HepG2 (cell line): ENCODE results near the gene EPHA2.

Experiments used
- ATF3 ChIP-seq: sonication (generic); formaldehyde crosslinking; IDR thresholded peaks from 2 replicates; pipeline ENCODE4 v1.4.0; 2020; ENCODE audit warnings: missing genetic modification reagents
- FIP1L1 ChIP-seq: fragments of 200-400 bp; formaldehyde crosslinking; IDR thresholded peaks from 2 replicates; pipeline ENCODE4 v1.6.1; 2018; ENCODE audit warnings: low read depth, mild to moderate bottlenecking, low read length, moderate library complexity, borderline replicate concordance; ENCODE audit not compliant: insufficient read depth
- FOXA1 ChIP-seq, 2 experiments: fragments of 450-650 bp in 1 of 2; sonication (generic) in 1 of 2; formaldehyde crosslinking in 1 of 2; IDR thresholded peaks; 2 replicates each; pipeline versions ENCODE4 v1.4.0 to v1.6.1; 2016 to 2020; ENCODE audit warnings: missing genetic modification reagents in 1 of 2
- SP1 ChIP-seq, 2 experiments: fragments of 450-650 bp in 1 of 2; sonication (generic) in 1 of 2; formaldehyde crosslinking in 1 of 2; IDR thresholded peaks; 2 replicates each; pipeline versions ENCODE4 v1.4.0 to v1.6.1; 2016 to 2020; ENCODE audit warnings: missing genetic modification reagents in 1 of 2
- SRF ChIP-seq: IDR thresholded peaks from 2 replicates; pipeline ENCODE4 v1.6.1; 2011; ENCODE audit warnings: mild to moderate bottlenecking, low read depth, low read length, moderate library complexity
- ZNF30 ChIP-seq: sonication (generic); formaldehyde crosslinking; IDR thresholded peaks from 2 replicates; pipeline ENCODE4 v1.5.0; 2020; ENCODE audit warnings: mild to moderate bottlenecking, missing genetic modification reagents

GRCh38 chr1:16189921-16190621 lies 34.2 kb upstream of the EPHA2 start:
- TF ChIP-seq FOXA1 (IDR thresholded peaks at IDR 0.05), result no peak
- TF ChIP-seq FOXA1 (CRISPR knock-in tag; IDR thresholded peaks at IDR 0.05), result no peak
- no peak for TF ChIP-seq FIP1L1
- TF ChIP-seq ATF3 (CRISPR knock-in tag), result no peak
- no peak for TF ChIP-seq SP1 (IDR thresholded peaks at IDR 0.05)
- TF ChIP-seq SP1 (CRISPR knock-in tag; IDR thresholded peaks at IDR 0.05), result no peak
- no peak for TF ChIP-seq SRF
- TF ChIP-seq ZNF30, result no peak
